Small intestine (tissue), 7 donors: Measurements from ENCODE around the gene FAM83G. TPM values are rescaled to one million over a fixed set of nuclear protein-coding genes. Genes with fewer than 3 reads are reported as not detected.

Experiments used
- DNase-seq, 2 donors: peaks; one replicate each; pipeline versions ENCODE4 v3.0.0 to v3.0.0-alpha.2; 2013
- FAIRE-seq: peaks from 2 replicates; lab custom pipeline; 2012; peaks lifted over from hg19 to GRCh38; lab: Jason Lieb, UNC
- H3K27ac ChIP-seq, 3 donors: one replicate each; pipeline ENCODE4 v1.5.1; 2013; ENCODE audit warnings: low read length in 2 of 3, mild to moderate bottlenecking in 2 of 3, control low read depth in 1 of 3, inconsistent platforms in 1 of 3, low read depth in 1 of 3, moderate library complexity in 1 of 3
- H3K27me3 ChIP-seq, 3 donors: one replicate each; pipeline ENCODE4 v1.6.1; 2013; ENCODE audit warnings: low read length in 3 of 3, inconsistent platforms in 1 of 3; ENCODE audit not compliant: control insufficient read depth in 3 of 3, insufficient read depth in 3 of 3
- H3K36me3 ChIP-seq, 3 donors: one replicate each; pipeline ENCODE4 v1.6.1; 2013; ENCODE audit warnings: low read length in 3 of 3, inconsistent platforms in 1 of 3, low read depth in 1 of 3, mild to moderate bottlenecking in 1 of 3, moderate library complexity in 1 of 3; ENCODE audit not compliant: control insufficient read depth in 3 of 3, insufficient read depth in 2 of 3
- H3K4me1 ChIP-seq, 3 donors: one replicate each; pipeline ENCODE4 v1.6.1; 2013; ENCODE audit warnings: low read length in 2 of 3, inconsistent platforms in 1 of 3, low read depth in 1 of 3, mild to moderate bottlenecking in 1 of 3, moderate library complexity in 1 of 3; ENCODE audit not compliant: control insufficient read depth in 3 of 3, insufficient read depth in 2 of 3
- H3K4me3 ChIP-seq, 3 donors: one replicate each; pipeline ENCODE4 v1.5.1; 2013; ENCODE audit warnings: low read length in 3 of 3, control low read depth in 1 of 3, inconsistent platforms in 1 of 3, low read depth in 1 of 3, mild to moderate bottlenecking in 1 of 3, moderate library complexity in 1 of 3
- H3K9me3 ChIP-seq, 2 donors: one replicate each; pipeline ENCODE4 v1.6.1; 2013; ENCODE audit warnings: low read depth in 1 of 2, low read length in 1 of 2; ENCODE audit not compliant: control insufficient read depth in 2 of 2, insufficient read depth in 1 of 2
- WGBS, 3 donors: extraction: QIAGEN DNeasy Blood & Tissue Kit; methylation state at CpG; one replicate each; pipeline ENCODE4 v1.1.7; 2013; 5-methylcytosine and 5-hydroxymethylcytosine counted together
- polyA plus RNA-seq, 4 donors: library from polyadenylated mRNA; stranded (reverse) in 3 of 4; unstranded in 1 of 4; fragments of 200-250 nt in 3 of 4; fragments of 120-200 nt in 1 of 4; gene quantifications; one replicate each; pipeline versions ENCODE4 v1.2.1 to v1.2.3, GENCODE V29; 2013
- donor health status: healthy with polysubstance abuse.
- donor health status: control.
- donor health status: control.
- donor health status: Bipolar disorder and iron deficiency.
- donor health status: healthy.

FAM83G gene
- polyA plus RNA-seq, 4 donors = 17.1 to 37.3 (median 29.1) TPM

GRCh38 chr17:19009970-19010369 is 5.4 kb upstream of the FAM83G start:
- 94 to 97% (median 97%) methylated on average over 12 of the region's 12 CpGs for WGBS, 3 donors
- no peaks in the 10 kb centered on the region for H3K27me3 ChIP-seq
- no peak for FAIRE-seq
- no peak for DNase-seq
- no peak overlapping the region for H3K4me3 ChIP-seq
- H3K36me3 ChIP-seq = no peaks in the 10 kb centered on the region
- H3K27ac ChIP-seq = no peak overlapping the region
- H3K4me1 ChIP-seq = peaks cover 0 to 23% (median 0%) of the 10 kb centered on the region in 3 donors
- H3K9me3 ChIP-seq = peaks cover 0 to 5% of the 10 kb centered on the region in 2 donors

GRCh38 chr17:19006698-19007097 is 2.1 kb upstream of the FAM83G start:
- DNase-seq (no peak), FAIRE-seq (no peak)
- H3K36me3 ChIP-seq = peaks cover 0 to 20% (median 0%) of the 10 kb centered on the region in 3 donors
- H3K4me1 ChIP-seq = peaks cover 0 to 29% (median 0%) of the 10 kb centered on the region in 3 donors
- H3K27me3 ChIP-seq = no peaks in the 10 kb centered on the region
- peaks cover 0 to 5% of the 10 kb centered on the region in 2 donors for H3K9me3 ChIP-seq
- H3K4me3 ChIP-seq = no peak overlapping the region
- no peak overlapping the region for H3K27ac ChIP-seq

- no peak for FAIRE-seq
- Histone ChIP-seq H3K4me1 (peaks cover 0 to 29% (median 0%) of the 10 kb centered on the region in 3 donors), H3K36me3 (peaks cover 0 to 28% (median 0%) of the 10 kb centered on the region in 3 donors), H3K9me3 (peaks cover 0 to 5% of the 10 kb centered on the region in 2 donors), H3K27ac (no peak overlapping the region), H3K4me3 (no peak overlapping the region), H3K27me3 (no peaks in the 10 kb centered on the region)
- 85 to 88% (median 87%) methylated on average over 4 of the region's 4 CpGs for WGBS, 3 donors
- DNase-seq = no peak
These were observed 1.3 kb upstream of the FAM83G start for GRCh38 chr17:19005789-19006430.

GRCh38 chr17:19005137-19005773 is 691 bp upstream of the FAM83G start:
- DNase-seq = no peak
- H3K36me3 ChIP-seq = peaks cover 0 to 35% (median 0%) of the 10 kb centered on the region in 3 donors
- H3K9me3 ChIP-seq = peaks cover 0 to 5% of the 10 kb centered on the region in 2 donors
- no peaks in the 10 kb centered on the region for H3K27me3 ChIP-seq
- FAIRE-seq = no peak
- peak overlapping the region; percentile 68 to 90 (median 86) for H3K27ac ChIP-seq
- peak overlapping the region in 2 of 3 donors; percentile 38 to 65 for H3K4me3 ChIP-seq
- H3K4me1 ChIP-seq = peaks cover 0 to 28% (median 0%) of the 10 kb centered on the region in 3 donors
- WGBS, 3 donors = 73 to 83% (median 83%) methylated on average over 11 to 13 of the region's 13 CpGs

- WGBS, 3 donors = 9 to 20% (median 19%) methylated on average over 61 to 73 of the region's 73 CpGs
- H3K4me3 ChIP-seq = peak overlapping the region; percentile 32 to 74 (median 65)
- FAIRE-seq (no peak), DNase-seq (peak; percentile 57 to 87)
- H3K27ac ChIP-seq = peak overlapping the region; percentile 76 to 98 (median 90)
- H3K36me3 ChIP-seq = peaks cover 0 to 49% (median 0%) of the 10 kb centered on the region in 3 donors
- H3K4me1 ChIP-seq = peaks cover 0 to 39% (median 0%) of the 10 kb centered on the region in 3 donors
- H3K27me3 ChIP-seq = no peaks in the 10 kb centered on the region
- H3K9me3 ChIP-seq = peaks cover 0 to 5% of the 10 kb centered on the region in 2 donors
These were observed 782 bp downstream of the FAM83G start for GRCh38 chr17:19003543-19004420.

GRCh38 chr17:19002805-19003542 is 1.6 kb downstream of the FAM83G start:
- peak overlapping the region in 2 of 3 donors; percentile 76 to 98 for H3K27ac ChIP-seq
- DNase-seq (peak; percentile 33 to 74), FAIRE-seq (no peak)
- no peaks in the 10 kb centered on the region for H3K27me3 ChIP-seq
- peaks cover 0 to 5% of the 10 kb centered on the region in 2 donors for H3K9me3 ChIP-seq
- 32 to 59% (median 38%) methylated on average over 11 of the region's 11 CpGs for WGBS, 3 donors
- peaks cover 0 to 47% (median 0%) of the 10 kb centered on the region in 3 donors for H3K4me1 ChIP-seq
- peaks cover 0 to 57% (median 0%) of the 10 kb centered on the region in 3 donors for H3K36me3 ChIP-seq
- H3K4me3 ChIP-seq = peak overlapping the region; percentile 32 to 74 (median 65)

- 60 to 68% (median 66%) methylated on average over 7 of the region's 7 CpGs for WGBS, 3 donors
- Histone ChIP-seq H3K9me3 (peaks cover 0 to 5% of the 10 kb centered on the region in 2 donors), H3K4me1 (peaks cover 0 to 55% (median 0%) of the 10 kb centered on the region in 3 donors), H3K4me3 (peak overlapping the region in 2 of 3 donors; percentile 65 to 74), H3K36me3 (peaks cover 0 to 67% (median 0%) of the 10 kb centered on the region in 3 donors), H3K27me3 (no peaks in the 10 kb centered on the region), H3K27ac (peak overlapping the region; percentile 6 to 98 (median 84))
- FAIRE-seq = no peak
- DNase-seq = no peak
These were observed 2.5 kb downstream of the FAM83G start for GRCh38 chr17:19001907-19002590.
